Panc1 (cell line): ENCODE results near the gene NGF.

ENCODE experiments used
- CTCF ChIP-seq: fragments of 450-650 bp; IDR thresholded peaks from 2 replicates; pipeline ENCODE4 v1.5.1; 2017; ENCODE audit warnings: mild to moderate bottlenecking
- POLR2AphosphoS5 ChIP-seq: IDR thresholded peaks from 2 replicates; pipeline ENCODE4 v1.6.1; 2012; ENCODE audit warnings: mild to moderate bottlenecking, low read depth, low read length, moderate library complexity
- REST ChIP-seq, 2 experiments: IDR thresholded peaks; 2 replicates each; pipeline ENCODE4 v1.6.1; 2011 to 2012; ENCODE audit warnings: low read depth in 2 of 2, control low read depth in 1 of 2, low read length in 1 of 2, mild to moderate bottlenecking in 1 of 2, moderate library complexity in 1 of 2; ENCODE audit not compliant: insufficient read depth in 1 of 2
- SIN3A ChIP-seq: IDR thresholded peaks from 2 replicates; pipeline ENCODE4 v1.6.1; 2012; ENCODE audit warnings: low read depth, mild to moderate bottlenecking, low read length, moderate library complexity, borderline replicate concordance; ENCODE audit not compliant: insufficient read depth

GRCh38 chr1:115239426-115239825 lies 98.6 kb downstream of the NGF start:
- TF ChIP-seq POLR2AphosphoS5, result no peak
- TF ChIP-seq CTCF, result no peak
- no peak for TF ChIP-seq SIN3A
- no peak for TF ChIP-seq REST (IDR thresholded peaks at IDR 0.05; ENCODE audit: insufficient read depth in 1 of 2, low read depth in 2 of 2, low read length in 1 of 2)
